H1 (cell line): Measurements from ENCODE around the gene HOMER3. TPM values are rescaled to one million over a fixed set of nuclear protein-coding genes. Genes with fewer than 3 reads are reported as not detected.

Source experiments
- CBX5 ChIP-seq: fragments of 300-800, 300-1000 bp; sonication (generic); IDR thresholded peaks from 2 replicates; pipeline ENCODE4 v1.7.1; 2016; ENCODE audit warnings: antibody characterized with exemption, low read length, low read depth
- EZH2 ChIP-seq: fragments of 200-600 bp; sonication (generic); IDR thresholded peaks from 2 replicates; pipeline ENCODE4 v1.7.1; 2012; ENCODE audit warnings: low read depth, mild to moderate bottlenecking, moderate library complexity, low read length, inconsistent platforms; ENCODE audit not compliant: severe bottlenecking
- GABPA ChIP-seq: IDR thresholded peaks from 2 replicates; pipeline ENCODE4 v1.6.1; 2011; ENCODE audit warnings: mild to moderate bottlenecking, low read length, moderate library complexity, borderline replicate concordance; ENCODE audit not compliant: insufficient read depth
- HDAC6 ChIP-seq: IDR thresholded peaks from one replicate; pipeline ENCODE4 v1.7.1; 2012; ENCODE audit warnings: low read depth, mild to moderate bottlenecking, inconsistent platforms, low read length, moderate library complexity
- SAP30 ChIP-seq: fragments of 300-600 bp; sonication (generic); IDR thresholded peaks from 2 replicates; pipeline ENCODE4 v1.7.1; 2012; ENCODE audit warnings: low read length, moderate library complexity, mild to moderate bottlenecking, inconsistent platforms; ENCODE audit not compliant: insufficient read depth, insufficient replicate concordance
- polyA plus RNA-seq, 7 experiments: library from polyadenylated mRNA; depleted of rRNA in 3 of 7; stranded (reverse) in 5 of 7; unstranded in 2 of 7; fragments of >200 nt in 5 of 7; fragments of 200-250 nt in 2 of 7; gene quantifications; 1 replicate in 5 of 7; 2 replicates in 1 of 7; 4 replicates in 1 of 7; pipeline versions ENCODE4 v1.2.1 to v1.2.3, GENCODE V29; 2011 to 2013; ENCODE audit warnings: missing spikeins in 2 of 7, mixed read lengths in 2 of 7
- total RNA-seq: library from RNA; stranded (reverse); fragmentation: NEBNext Ultra II Directional; extraction: Animal tissue kit (Norgen Biotek cat#: 25700); gene quantifications from 2 replicates; pipeline ENCODE4 v1.2.1, GENCODE V29; 2021

The HOMER3 gene
- total and polyA plus RNA-seq, 2 of the 8 experiments (the other 6 are each of a cell fraction or from before 2014, with no cell fraction given) = 28.3 to 41.6 TPM

DNA sequence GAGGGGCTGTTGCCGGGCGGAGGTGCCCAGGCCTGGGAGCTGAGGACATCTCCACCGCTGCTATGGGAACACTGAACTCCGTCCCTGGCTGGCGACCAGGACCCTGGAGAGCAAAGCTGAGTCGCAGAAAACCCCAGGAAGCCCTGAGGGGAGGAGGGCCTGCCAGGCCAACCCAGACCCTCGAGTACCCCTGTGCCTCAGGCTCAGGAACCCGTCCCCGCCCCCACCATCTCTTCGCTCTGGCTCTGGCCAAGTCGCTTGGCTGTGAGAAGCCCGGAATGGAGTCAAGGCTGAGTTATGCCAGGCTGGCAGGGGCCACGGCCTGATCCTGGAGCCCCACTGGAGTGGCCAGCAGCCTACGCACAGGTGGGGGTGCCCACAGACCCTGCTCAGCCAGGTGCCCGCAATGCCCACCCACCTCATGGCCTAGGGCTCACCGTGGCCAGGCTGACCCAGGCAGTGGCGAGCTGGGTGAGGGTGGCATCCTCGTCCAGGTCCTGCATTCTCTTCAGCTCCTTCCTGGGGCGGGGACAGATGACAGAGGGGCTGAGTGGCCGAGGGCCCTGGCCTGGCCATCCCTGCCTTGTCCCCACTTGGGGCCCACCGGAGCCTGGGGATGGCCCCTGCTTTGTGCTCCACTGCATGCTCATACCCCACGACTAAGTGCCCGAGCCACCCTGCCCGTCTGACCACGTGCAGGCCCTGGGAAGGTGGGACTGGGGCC lies 36.5 kb downstream of the HOMER3 start (continued):
- TF ChIP-seq HDAC6 = no peak
- no peak for TF ChIP-seq EZH2
- no peak for TF ChIP-seq CBX5
- TF ChIP-seq SAP30 = no peak
- no peak for TF ChIP-seq GABPA
